Neural cell (in vitro differentiated cells): ENCODE results near the gene APOB.

Source experiments
- EP300 ChIP-seq: fragments of 450-650 bp; conservative IDR thresholded peaks from 2 replicates; pipeline ENCODE4 v1.6.1; 2014; ENCODE audit warnings: antibody characterized with exemption, mild to moderate bottlenecking, moderate library complexity; ENCODE audit not compliant: poor library complexity, severe bottlenecking
- EZH2 ChIP-seq: fragments of 200-600, 300-800 bp; shearing (Covaris generic), sonication (generic); IDR thresholded peaks from 2 replicates; pipeline ENCODE4 v1.6.1; 2014; ENCODE audit warnings: antibody characterized with exemption, low read length, borderline replicate concordance, mild to moderate bottlenecking; ENCODE audit not compliant: insufficient read depth, poor library complexity, severe bottlenecking
- MXI1 ChIP-seq: fragments of 450-650 bp; conservative IDR thresholded peaks from 2 replicates; pipeline ENCODE4 v1.6.1; 2014; ENCODE audit warnings: antibody characterized with exemption, mild to moderate bottlenecking; ENCODE audit not compliant: poor library complexity, severe bottlenecking
- POLR2AphosphoS5 ChIP-seq: IDR thresholded peaks from 2 replicates; pipeline ENCODE4 v1.6.1; 2012
- RAD21 ChIP-seq: fragments of 450-650 bp; conservative IDR thresholded peaks from 2 replicates; pipeline ENCODE4 v1.6.1; 2014; ENCODE audit warnings: antibody characterized with exemption, mild to moderate bottlenecking, moderate library complexity
- SMC3 ChIP-seq: fragments of 450-650 bp; conservative IDR thresholded peaks from 2 replicates; pipeline ENCODE4 v1.6.1; 2014; ENCODE audit warnings: antibody characterized with exemption, mild to moderate bottlenecking, moderate library complexity; ENCODE audit not compliant: poor library complexity
- TAF1 ChIP-seq: IDR thresholded peaks from 2 replicates; pipeline ENCODE4 v1.6.1; 2012; ENCODE audit warnings: low read depth
- TF ChIP-seq, protein P1 (sequence below): fragments of 450-650 bp; IDR thresholded peaks from 2 replicates; pipeline ENCODE4 v1.5.1; 2014; ENCODE audit warnings: antibody characterized with exemption, mild to moderate bottlenecking, moderate library complexity; ENCODE audit not compliant: poor library complexity, severe bottlenecking
- TF ChIP-seq, protein P2 (sequence below): IDR thresholded peaks from 2 replicates; pipeline ENCODE4 v1.6.1; 2012; ENCODE audit warnings: borderline replicate concordance

DNA sequence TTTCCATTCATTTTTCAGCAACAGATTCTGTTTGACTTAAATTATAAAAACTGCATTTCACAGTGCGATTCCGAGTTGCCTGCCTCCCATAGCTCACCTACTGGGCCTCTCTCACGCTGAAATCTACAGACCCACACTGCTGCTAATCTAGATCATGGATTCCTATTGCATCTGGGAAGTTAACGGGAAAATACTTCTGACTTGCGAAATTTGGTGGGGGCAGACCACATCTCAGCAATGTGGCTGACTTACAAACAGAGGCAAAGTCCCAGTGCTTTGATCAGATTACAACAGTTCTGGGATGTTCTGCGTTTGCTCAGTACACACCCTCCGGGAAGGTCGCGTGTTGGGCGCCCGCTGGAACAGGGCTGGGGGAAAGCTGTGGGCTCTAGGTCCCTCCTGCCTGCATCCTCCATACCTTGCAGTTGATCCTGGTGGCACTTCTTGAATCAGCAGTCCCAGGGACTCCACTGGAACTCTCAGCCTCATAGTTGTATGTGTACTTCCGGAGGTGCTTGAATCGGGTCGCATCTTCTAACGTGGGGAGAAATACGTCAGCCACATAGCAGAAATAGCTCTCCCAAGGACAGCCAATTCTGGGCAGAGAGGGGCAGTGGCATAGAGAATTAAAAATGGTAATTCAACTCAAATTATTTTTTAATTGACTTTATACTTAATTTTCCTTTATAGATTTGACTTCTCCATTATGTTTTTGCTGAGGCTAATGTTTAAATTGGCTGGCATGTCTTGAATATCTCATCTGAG lies 1.7 kb downstream of the APOB start:
- TF ChIP-seq, protein P1, sequence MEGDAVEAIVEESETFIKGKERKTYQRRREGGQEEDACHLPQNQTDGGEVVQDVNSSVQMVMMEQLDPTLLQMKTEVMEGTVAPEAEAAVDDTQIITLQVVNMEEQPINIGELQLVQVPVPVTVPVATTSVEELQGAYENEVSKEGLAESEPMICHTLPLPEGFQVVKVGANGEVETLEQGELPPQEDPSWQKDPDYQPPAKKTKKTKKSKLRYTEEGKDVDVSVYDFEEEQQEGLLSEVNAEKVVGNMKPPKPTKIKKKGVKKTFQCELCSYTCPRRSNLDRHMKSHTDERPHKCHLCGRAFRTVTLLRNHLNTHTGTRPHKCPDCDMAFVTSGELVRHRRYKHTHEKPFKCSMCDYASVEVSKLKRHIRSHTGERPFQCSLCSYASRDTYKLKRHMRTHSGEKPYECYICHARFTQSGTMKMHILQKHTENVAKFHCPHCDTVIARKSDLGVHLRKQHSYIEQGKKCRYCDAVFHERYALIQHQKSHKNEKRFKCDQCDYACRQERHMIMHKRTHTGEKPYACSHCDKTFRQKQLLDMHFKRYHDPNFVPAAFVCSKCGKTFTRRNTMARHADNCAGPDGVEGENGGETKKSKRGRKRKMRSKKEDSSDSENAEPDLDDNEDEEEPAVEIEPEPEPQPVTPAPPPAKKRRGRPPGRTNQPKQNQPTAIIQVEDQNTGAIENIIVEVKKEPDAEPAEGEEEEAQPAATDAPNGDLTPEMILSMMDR: no peak
- TF ChIP-seq EZH2: no peak
- TF ChIP-seq POLR2AphosphoS5: no peak
- no peak for TF ChIP-seq EP300
- TF ChIP-seq, protein P2, sequence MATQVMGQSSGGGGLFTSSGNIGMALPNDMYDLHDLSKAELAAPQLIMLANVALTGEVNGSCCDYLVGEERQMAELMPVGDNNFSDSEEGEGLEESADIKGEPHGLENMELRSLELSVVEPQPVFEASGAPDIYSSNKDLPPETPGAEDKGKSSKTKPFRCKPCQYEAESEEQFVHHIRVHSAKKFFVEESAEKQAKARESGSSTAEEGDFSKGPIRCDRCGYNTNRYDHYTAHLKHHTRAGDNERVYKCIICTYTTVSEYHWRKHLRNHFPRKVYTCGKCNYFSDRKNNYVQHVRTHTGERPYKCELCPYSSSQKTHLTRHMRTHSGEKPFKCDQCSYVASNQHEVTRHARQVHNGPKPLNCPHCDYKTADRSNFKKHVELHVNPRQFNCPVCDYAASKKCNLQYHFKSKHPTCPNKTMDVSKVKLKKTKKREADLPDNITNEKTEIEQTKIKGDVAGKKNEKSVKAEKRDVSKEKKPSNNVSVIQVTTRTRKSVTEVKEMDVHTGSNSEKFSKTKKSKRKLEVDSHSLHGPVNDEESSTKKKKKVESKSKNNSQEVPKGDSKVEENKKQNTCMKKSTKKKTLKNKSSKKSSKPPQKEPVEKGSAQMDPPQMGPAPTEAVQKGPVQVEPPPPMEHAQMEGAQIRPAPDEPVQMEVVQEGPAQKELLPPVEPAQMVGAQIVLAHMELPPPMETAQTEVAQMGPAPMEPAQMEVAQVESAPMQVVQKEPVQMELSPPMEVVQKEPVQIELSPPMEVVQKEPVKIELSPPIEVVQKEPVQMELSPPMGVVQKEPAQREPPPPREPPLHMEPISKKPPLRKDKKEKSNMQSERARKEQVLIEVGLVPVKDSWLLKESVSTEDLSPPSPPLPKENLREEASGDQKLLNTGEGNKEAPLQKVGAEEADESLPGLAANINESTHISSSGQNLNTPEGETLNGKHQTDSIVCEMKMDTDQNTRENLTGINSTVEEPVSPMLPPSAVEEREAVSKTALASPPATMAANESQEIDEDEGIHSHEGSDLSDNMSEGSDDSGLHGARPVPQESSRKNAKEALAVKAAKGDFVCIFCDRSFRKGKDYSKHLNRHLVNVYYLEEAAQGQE: no peak
- no peak for TF ChIP-seq TAF1
- TF ChIP-seq RAD21: no peak
- no peak for TF ChIP-seq SMC3
- no peak for TF ChIP-seq MXI1
